IPS-15b (cell line): ENCODE measurements around the gene ULK4.
"Not testable (repeated sequence)": the region's sequence is repeated elsewhere in the genome, so short reads cannot be mapped to it uniquely, and the experiment has no call there.

Experiments
- H3K27me3 ChIP-seq: one replicate; pipeline ENCODE4 v1.6.1; 2013; ENCODE audit warnings: low read length; ENCODE audit not compliant: control insufficient read depth, insufficient read depth
- H3K36me3 ChIP-seq: one replicate; pipeline ENCODE4 v1.6.1; 2013; ENCODE audit warnings: low read length; ENCODE audit not compliant: control insufficient read depth, insufficient read depth
- H3K4me1 ChIP-seq: one replicate; pipeline ENCODE4 v1.6.1; 2013; ENCODE audit warnings: mild to moderate bottlenecking, low read length; ENCODE audit not compliant: control insufficient read depth, insufficient read depth
- H3K4me3 ChIP-seq: one replicate; pipeline ENCODE4 v1.5.1; 2013; ENCODE audit warnings: low read depth, low read length
- H3K9ac ChIP-seq: one replicate; pipeline ENCODE4 v1.6.1; 2013; ENCODE audit warnings: low read depth, mild to moderate bottlenecking, low read length
- H3K9me3 ChIP-seq: one replicate; pipeline ENCODE4 v1.6.1; 2013; ENCODE audit warnings: mild to moderate bottlenecking, low read length; ENCODE audit not compliant: control insufficient read depth, insufficient read depth

ULK4 gene

DNA sequence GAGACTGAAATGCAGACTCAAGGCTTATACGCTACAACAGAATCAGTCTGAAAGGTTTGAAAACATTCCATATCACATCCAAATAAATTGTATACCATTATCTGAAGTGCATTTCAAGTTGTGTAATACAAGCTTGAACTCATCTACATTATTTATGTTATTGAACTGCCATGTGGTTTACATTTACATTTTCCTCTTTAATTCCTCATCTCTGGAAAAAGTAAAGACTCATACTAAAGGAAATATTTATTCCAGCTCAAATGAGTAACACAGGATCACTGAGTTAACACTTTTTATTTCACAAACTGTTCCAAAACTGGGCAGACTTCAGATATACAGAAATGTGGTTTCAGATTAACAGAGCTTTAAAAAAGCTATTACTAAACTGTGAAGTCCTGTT, 282.5 kb downstream of the ULK4 start:
- H3K9me3 ChIP-seq = no peaks in the 10 kb centered on the region
- no peaks in the 10 kb centered on the region for H3K36me3 ChIP-seq
- no peak overlapping the region for H3K9ac ChIP-seq
- H3K27me3 ChIP-seq = no peaks in the 10 kb centered on the region
- no peak overlapping the region for H3K4me3 ChIP-seq
- no peaks in the 10 kb centered on the region for H3K4me1 ChIP-seq

DNA sequence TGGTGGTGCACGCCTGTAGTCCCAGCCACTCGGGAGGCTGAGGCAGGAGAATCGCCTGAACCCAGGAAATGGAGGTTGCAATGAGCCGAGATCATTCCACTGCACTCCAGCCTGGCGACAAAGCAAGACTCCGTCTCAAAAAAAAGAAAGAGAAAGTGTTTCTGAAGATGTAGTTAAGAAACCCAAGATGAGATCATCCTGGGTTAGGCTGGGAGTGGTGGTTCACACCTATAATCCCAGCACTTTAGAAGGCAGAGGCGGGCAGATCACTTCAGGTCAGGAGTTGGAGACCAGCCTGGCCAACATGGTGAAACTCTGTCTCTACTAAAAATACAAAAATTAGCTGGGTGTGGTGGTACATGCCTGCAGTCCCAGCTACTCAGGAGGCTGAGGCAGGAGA, 286.8 kb downstream of the ULK4 start:
- not testable (repeated sequence) for H3K36me3 ChIP-seq, H3K9ac ChIP-seq, H3K9me3 ChIP-seq, H3K4me1 ChIP-seq, H3K27me3 ChIP-seq, H3K4me3 ChIP-seq

DNA sequence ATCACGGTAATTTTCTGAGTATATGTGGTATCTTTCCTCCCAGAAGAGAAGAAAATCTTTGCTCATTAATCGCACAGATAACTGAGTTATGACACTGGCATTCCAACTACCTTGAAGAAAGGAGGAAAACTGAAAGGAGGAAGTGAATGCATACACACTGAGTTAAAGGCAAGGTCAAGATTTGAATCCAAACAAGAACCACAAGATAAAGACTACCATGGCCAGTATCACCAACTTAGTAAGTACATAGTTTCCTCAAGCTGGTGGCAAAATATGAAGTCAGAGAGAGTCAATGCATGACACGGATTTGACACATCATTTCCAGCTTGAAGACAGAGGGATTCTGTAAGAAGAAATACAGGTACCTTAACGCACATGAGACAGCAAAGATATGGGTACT, 287.5 kb downstream of the ULK4 start:
- H3K9ac ChIP-seq = no peak overlapping the region
- H3K9me3 ChIP-seq = no peaks in the 10 kb centered on the region
- no peaks in the 10 kb centered on the region for H3K36me3 ChIP-seq
- H3K4me1 ChIP-seq = no peaks in the 10 kb centered on the region
- H3K27me3 ChIP-seq = no peaks in the 10 kb centered on the region
- no peak overlapping the region for H3K4me3 ChIP-seq

DNA sequence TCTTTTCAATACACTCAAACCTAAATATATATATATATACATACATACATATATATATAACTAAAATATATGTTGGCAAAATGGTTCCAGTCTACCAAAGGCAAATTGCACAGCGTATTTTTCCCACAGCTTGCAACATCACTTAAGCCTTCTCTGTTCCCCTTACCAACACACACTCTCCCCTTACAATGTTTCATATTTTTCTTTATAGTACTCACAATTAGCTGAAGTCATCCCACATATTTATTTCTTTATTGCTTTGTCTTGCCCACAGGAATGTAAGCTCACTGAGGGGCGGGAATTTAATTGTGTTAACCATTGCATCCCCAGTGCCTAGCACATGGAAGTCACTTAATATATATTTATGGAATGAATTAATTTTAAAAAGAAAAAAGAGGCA, 288.3 kb downstream of the ULK4 start:
- no peaks in the 10 kb centered on the region for H3K27me3 ChIP-seq
- H3K4me1 ChIP-seq = no peaks in the 10 kb centered on the region
- no peaks in the 10 kb centered on the region for H3K9me3 ChIP-seq
- H3K36me3 ChIP-seq = no peaks in the 10 kb centered on the region
- H3K4me3 ChIP-seq = no peak overlapping the region
- H3K9ac ChIP-seq = no peak overlapping the region

DNA sequence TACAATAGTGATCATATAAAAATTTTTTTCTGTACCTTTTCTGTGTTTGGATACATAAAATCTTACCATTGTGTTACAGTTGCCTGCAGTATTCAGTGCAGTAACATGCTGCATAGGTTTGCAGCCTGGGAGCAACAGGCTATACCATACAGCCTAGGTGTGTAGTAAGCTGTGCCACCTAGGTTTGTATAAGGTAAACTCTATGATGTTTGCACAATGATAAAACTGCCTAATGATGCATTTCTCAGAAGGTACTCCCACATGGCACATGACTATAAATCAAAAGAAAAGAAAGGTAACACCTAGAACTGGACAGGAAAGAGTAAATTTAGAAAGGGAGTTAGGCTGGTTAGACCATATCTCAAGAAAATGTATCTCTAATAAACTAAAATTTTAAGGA, 293.5 kb downstream of the ULK4 start:
- no peak overlapping the region for H3K4me3 ChIP-seq
- H3K9ac ChIP-seq = no peak overlapping the region
- H3K36me3 ChIP-seq = no peaks in the 10 kb centered on the region
- H3K9me3 ChIP-seq = peaks cover 3% of the 10 kb centered on the region
- H3K4me1 ChIP-seq = no peaks in the 10 kb centered on the region
- no peaks in the 10 kb centered on the region for H3K27me3 ChIP-seq

DNA sequence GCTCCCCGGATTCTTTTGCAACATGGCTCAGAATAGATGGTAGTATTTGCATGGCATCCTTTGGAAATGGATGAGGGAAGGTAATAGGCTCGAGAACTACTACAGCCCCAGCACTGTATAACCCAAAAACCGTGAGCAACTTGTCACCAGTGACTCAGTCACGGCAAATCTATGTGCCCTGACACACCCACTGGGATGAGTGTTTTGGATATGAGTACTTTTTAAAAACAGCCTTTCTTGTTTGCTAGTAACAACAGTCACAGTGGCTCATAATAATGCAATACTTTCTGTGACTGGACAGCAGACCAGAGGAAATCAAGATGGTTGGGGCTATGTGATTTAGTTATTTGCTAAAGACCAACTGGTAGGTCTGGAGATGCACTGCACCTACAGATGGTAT, 299.6 kb downstream of the ULK4 start:
- H3K36me3 ChIP-seq = no peaks in the 10 kb centered on the region
- no peaks in the 10 kb centered on the region for H3K4me1 ChIP-seq
- peaks cover 3% of the 10 kb centered on the region for H3K9me3 ChIP-seq
- no peak overlapping the region for H3K4me3 ChIP-seq
- H3K27me3 ChIP-seq = no peaks in the 10 kb centered on the region
- no peak overlapping the region for H3K9ac ChIP-seq

DNA sequence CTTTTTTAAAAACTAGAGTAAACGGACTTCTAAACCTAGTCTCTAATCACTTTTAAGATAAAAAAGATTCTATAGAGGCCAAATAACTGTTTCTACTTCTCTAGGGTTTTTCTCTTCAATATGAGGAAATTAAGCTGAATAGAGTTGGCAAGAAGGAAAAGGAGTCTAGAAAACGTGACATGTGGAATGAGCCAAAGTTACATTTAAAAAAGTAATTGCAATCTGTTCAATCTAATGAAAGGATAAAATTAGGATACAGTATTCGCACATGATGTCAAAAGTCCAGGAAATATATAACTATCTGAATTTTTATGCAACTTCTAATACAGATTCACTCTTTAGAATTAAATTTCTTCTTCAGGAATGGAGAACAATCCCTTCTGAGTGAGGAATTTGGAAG, 300.1 kb downstream of the ULK4 start:
- no peak overlapping the region for H3K4me3 ChIP-seq
- no peaks in the 10 kb centered on the region for H3K27me3 ChIP-seq
- H3K36me3 ChIP-seq = no peaks in the 10 kb centered on the region
- H3K9ac ChIP-seq = no peak overlapping the region
- no peaks in the 10 kb centered on the region for H3K4me1 ChIP-seq
- H3K9me3 ChIP-seq = peaks cover 3% of the 10 kb centered on the region

DNA sequence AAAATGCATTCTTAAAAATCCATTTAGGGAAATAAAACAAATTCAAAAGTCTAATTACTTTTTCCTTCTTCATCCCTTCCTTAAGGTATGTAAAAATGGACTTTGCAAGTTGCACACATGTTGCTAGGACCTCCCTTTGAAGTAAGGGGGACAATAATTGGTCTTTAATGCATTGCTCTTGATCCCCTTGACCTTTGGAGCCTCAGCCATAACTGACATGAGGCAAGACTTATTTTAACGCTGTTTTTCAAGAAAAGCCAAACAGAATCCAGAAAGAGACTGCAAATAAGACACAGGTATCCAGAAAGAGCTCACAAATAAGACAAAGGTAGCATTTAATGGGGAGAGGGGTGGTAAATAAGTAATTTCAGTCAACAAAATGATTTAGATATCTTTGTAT, 301.4 kb downstream of the ULK4 start:
- no peak overlapping the region for H3K4me3 ChIP-seq
- no peaks in the 10 kb centered on the region for H3K4me1 ChIP-seq
- H3K9me3 ChIP-seq = no peaks in the 10 kb centered on the region
- H3K27me3 ChIP-seq = no peaks in the 10 kb centered on the region
- no peaks in the 10 kb centered on the region for H3K36me3 ChIP-seq
- H3K9ac ChIP-seq = no peak overlapping the region

DNA sequence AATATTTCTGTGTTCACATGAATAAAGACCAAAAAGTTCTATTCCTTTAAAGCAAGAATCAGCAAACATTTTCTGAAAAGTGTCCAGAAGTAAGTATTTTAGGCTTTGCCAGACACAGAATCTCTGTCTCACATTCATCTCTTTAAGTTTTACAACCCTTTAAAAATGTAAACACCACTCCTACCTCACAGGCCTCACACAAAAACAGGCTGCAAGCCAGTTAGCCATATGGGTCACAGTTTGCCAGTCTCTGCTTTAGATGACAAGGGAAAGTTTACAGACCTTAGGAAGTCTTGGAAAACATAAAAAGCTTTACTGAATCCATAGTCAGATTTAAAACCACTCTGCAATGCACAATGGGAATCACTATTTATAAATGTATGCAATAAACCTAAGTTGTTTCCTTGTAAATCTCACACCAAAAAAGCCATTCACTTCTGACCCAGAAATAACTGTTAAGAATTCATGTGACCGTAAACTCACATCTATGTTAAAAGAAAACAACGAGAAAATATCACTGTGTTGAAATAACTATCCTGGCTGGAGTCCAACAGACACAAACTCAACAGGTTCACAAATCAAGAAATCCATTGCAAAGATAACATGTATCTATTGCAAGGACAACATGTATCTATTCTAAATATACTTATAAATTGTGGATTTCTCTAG, 308.2 kb downstream of the ULK4 start:
- peaks cover 9% of the 10 kb centered on the region for H3K36me3 ChIP-seq
- H3K9ac ChIP-seq = no peak overlapping the region
- H3K4me1 ChIP-seq = peaks cover 3% of the 10 kb centered on the region
- no peaks in the 10 kb centered on the region for H3K9me3 ChIP-seq
- H3K4me3 ChIP-seq = no peak overlapping the region
- no peaks in the 10 kb centered on the region for H3K27me3 ChIP-seq

DNA sequence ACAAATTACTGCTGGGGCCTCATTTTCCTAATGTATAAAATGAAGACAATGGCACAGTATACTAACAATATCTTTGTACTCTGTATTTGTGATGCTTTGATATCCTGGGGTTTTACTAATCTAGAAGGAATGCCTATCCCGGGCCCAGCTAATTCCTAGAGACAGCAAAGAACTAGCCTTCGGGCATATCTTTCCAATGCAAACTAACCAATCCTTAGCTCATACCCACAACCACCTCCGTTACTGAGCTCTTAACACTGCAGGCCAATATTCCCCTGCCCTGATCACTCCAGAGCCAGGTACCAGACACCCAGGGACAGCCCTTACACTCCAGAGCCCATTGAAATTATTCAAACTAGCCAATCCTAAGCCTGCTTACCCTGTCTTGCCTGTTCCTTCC, 309.0 kb downstream of the ULK4 start:
- H3K36me3 ChIP-seq = peaks cover 9% of the 10 kb centered on the region
- no peaks in the 10 kb centered on the region for H3K27me3 ChIP-seq
- H3K9ac ChIP-seq = peak overlapping the region; percentile 28
- H3K4me1 ChIP-seq = peaks cover 3% of the 10 kb centered on the region
- no peaks in the 10 kb centered on the region for H3K9me3 ChIP-seq
- H3K4me3 ChIP-seq = no peak overlapping the region

DNA sequence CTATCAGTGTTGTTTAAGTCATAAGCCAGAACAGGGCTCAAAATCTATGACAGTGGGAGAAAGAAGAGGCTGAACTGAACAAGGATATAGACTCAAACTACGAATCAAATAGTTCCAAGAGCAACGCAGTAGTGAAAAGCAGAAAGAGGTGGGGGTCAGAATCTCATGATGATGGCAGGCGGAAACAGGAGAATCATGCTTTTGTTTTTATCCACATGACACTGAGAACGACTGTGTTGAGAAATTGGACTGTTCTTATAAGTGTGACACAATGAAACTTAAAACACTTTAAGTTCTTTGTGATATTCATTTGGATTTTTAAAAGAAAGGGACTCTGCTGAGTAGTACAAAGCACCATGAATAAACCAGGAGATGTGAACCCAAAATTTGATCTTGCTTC, 309.4 kb downstream of the ULK4 start:
- H3K9me3 ChIP-seq = no peaks in the 10 kb centered on the region
- no peak overlapping the region for H3K9ac ChIP-seq
- no peaks in the 10 kb centered on the region for H3K27me3 ChIP-seq
- H3K4me3 ChIP-seq = no peak overlapping the region
- H3K36me3 ChIP-seq = peaks cover 9% of the 10 kb centered on the region
- H3K4me1 ChIP-seq = peaks cover 3% of the 10 kb centered on the region

DNA sequence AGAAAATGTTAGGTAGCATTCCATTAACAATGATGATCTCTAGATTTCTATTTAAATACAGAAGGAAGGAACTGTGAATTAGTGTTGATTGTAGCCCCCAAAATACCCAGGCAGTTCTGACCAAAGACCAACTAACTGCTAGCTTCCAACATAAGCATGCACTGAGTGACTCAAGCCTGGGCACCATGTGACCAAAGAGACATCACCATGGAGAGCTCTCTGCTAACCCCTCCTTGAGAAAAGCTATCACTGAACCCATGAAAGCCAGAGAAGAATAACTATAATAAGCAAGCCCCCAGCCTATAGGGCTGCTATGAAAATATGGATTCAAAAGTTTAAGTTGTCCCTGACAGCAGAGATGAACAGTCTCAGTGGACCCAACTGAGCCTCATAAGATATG, 310.2 kb downstream of the ULK4 start:
- no peak overlapping the region for H3K9ac ChIP-seq
- peaks cover 9% of the 10 kb centered on the region for H3K36me3 ChIP-seq
- H3K4me1 ChIP-seq = peaks cover 3% of the 10 kb centered on the region
- H3K4me3 ChIP-seq = no peak overlapping the region
- H3K27me3 ChIP-seq = no peaks in the 10 kb centered on the region
- no peaks in the 10 kb centered on the region for H3K9me3 ChIP-seq
